ENCODE data around the gene AGAP9. TPM values are rescaled to one million over a fixed set of nuclear protein-coding genes. Genes with fewer than 3 reads are reported as not detected.
"Not testable (repeated sequence)": the region's sequence is repeated elsewhere in the genome, so short reads cannot be mapped to it uniquely, and the experiment has no call there.

Gene AGAP9
- total RNA-seq, 1 experiment from 2014 or later = 7.4 TPM

DNA sequence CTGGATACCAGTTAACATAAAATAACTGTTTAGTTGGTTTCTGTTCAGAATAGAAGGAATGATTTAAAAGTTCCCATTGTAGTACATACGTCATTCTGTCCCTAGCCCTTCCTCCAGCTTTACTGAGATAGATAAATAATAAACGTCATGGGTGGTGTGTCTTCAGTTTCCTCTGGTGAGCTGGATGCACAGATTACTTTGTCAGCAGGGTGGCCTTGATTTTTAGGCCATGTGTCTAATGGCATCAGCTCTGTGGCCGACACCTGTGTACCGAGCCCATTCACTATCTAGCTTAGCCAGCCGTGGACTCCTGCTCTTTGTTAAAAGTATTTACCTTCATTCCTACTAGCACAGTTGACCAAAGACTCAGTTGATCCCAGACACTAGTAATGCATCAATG, 34.7 kb upstream of the AGAP9 start:
- H3K4me1 ChIP-seq (ENCODE audit: control insufficient read depth in 1 of 2, insufficient read depth in 2 of 2, low read length in 2 of 2); POLR2A ChIA-PET; H4K20me1 ChIP-seq (ENCODE audit: insufficient read depth); DNase-seq (ENCODE audit: low read depth, low spot score); H3K4me3 ChIP-seq (replicated peaks in 1 of 2; ENCODE audit: low read depth in 1 of 2, low read length in 2 of 2); H2AFZ ChIP-seq (ENCODE audit: low read depth, low read length, poor library complexity, severe bottlenecking); H3K36me3 ChIP-seq (ENCODE audit: control insufficient read depth in 1 of 2, insufficient read depth in 2 of 2, low read length in 2 of 2); H3K9me3 ChIP-seq (ENCODE audit: control insufficient read depth in 1 of 2, insufficient read depth in 1 of 2, low read depth in 1 of 2, low read length in 2 of 2); RAD21 ChIA-PET (ENCODE audit: low non-redundant PET in 1 of 2, low total read pairs in 2 of 2, uncharacterized antibody in 2 of 2, unreplicated experiment in 2 of 2); CTCF ChIA-PET; H3K9ac ChIP-seq (ENCODE audit: low read length); H3K27me3 ChIP-seq (ENCODE audit: insufficient read depth, low read length); H3K27ac ChIP-seq (ENCODE audit: low read depth, low read length); H3K79me2 ChIP-seq (ENCODE audit: insufficient read depth, low read length); intact Hi-C loops (cut with micrococcal nuclease); H3K9me2 ChIP-seq (ENCODE audit: insufficient read depth); H3K4me2 ChIP-seq (ENCODE audit: low read length); BruUV-seq (replicated peaks); ATAC-seq: not testable (repeated sequence)

DNA sequence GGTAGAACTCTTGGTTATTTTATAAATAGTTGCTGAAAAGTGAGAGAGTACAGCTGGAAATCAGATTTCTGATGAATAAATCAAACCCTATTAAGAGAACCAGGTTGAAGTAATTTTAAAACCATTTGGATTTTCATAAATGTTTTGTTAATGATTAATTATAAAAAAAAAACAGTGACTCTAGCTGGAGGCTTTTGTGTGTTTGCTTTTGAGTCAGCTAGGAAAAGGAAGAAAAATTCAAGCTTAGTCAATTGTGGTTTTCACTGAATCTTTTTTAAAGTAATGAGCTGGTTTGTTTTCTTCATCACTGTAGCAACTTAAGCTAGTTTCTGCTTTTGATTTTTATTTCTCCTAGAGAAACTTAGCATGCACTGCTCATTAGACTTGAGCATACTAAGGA, 34.2 kb upstream of the AGAP9 start:
- BruUV-seq (replicated peaks); H3K4me1 ChIP-seq (ENCODE audit: control insufficient read depth in 1 of 2, insufficient read depth in 2 of 2, low read length in 2 of 2); H3K4me2 ChIP-seq (ENCODE audit: low read length); H3K27ac ChIP-seq (ENCODE audit: low read depth, low read length); H3K79me2 ChIP-seq (ENCODE audit: insufficient read depth, low read length); H3K36me3 ChIP-seq (ENCODE audit: control insufficient read depth in 1 of 2, insufficient read depth in 2 of 2, low read length in 2 of 2); H3K9me2 ChIP-seq (ENCODE audit: insufficient read depth); H2AFZ ChIP-seq (ENCODE audit: low read depth, low read length, poor library complexity, severe bottlenecking); H3K9ac ChIP-seq (ENCODE audit: low read length); H4K20me1 ChIP-seq (ENCODE audit: insufficient read depth); H3K9me3 ChIP-seq (ENCODE audit: control insufficient read depth in 1 of 2, insufficient read depth in 1 of 2, low read depth in 1 of 2, low read length in 2 of 2); H3K4me3 ChIP-seq (replicated peaks in 1 of 2; ENCODE audit: low read depth in 1 of 2, low read length in 2 of 2); RAD21 ChIA-PET (ENCODE audit: low non-redundant PET in 1 of 2, low total read pairs in 2 of 2, uncharacterized antibody in 2 of 2, unreplicated experiment in 2 of 2); POLR2A ChIA-PET; H3K27me3 ChIP-seq (ENCODE audit: insufficient read depth, low read length); ATAC-seq; CTCF ChIA-PET; intact Hi-C loops (cut with micrococcal nuclease); DNase-seq (ENCODE audit: low read depth, low spot score): not testable (repeated sequence)

DNA sequence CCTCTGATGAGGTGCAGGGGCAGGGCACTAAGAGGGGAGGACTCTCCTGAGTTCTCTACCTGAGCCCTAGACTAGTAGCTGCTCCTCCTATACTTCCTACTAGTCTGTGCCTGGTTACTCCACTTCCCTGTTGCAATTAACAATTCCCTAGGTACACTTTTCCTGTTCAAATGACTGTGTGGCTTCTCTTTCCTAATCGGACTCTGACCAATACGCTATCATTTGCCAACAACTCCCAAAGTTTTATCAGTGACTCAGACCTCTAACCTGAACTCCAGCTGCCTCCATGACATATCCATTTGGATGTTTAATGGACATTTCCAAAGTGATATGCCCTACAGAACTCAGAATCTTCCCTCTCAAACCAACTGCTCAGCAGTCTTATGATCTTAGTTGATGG, 31.9 kb upstream of the AGAP9 start:
- H3K27ac ChIP-seq (ENCODE audit: low read depth, low read length); DNase-seq (ENCODE audit: low read depth, low spot score); H3K9me2 ChIP-seq (ENCODE audit: insufficient read depth); H4K20me1 ChIP-seq (ENCODE audit: insufficient read depth); H3K79me2 ChIP-seq (ENCODE audit: insufficient read depth, low read length); CTCF ChIA-PET; H3K27me3 ChIP-seq (ENCODE audit: insufficient read depth, low read length); POLR2A ChIA-PET; intact Hi-C loops (cut with micrococcal nuclease); ATAC-seq; H3K36me3 ChIP-seq (ENCODE audit: control insufficient read depth in 1 of 2, insufficient read depth in 2 of 2, low read length in 2 of 2); H3K4me1 ChIP-seq (ENCODE audit: control insufficient read depth in 1 of 2, insufficient read depth in 2 of 2, low read length in 2 of 2); RAD21 ChIA-PET (ENCODE audit: low non-redundant PET in 1 of 2, low total read pairs in 2 of 2, uncharacterized antibody in 2 of 2, unreplicated experiment in 2 of 2); H3K9me3 ChIP-seq (ENCODE audit: control insufficient read depth in 1 of 2, insufficient read depth in 1 of 2, low read depth in 1 of 2, low read length in 2 of 2); H3K9ac ChIP-seq (ENCODE audit: low read length); H3K4me3 ChIP-seq (replicated peaks in 1 of 2; ENCODE audit: low read depth in 1 of 2, low read length in 2 of 2); H3K4me2 ChIP-seq (ENCODE audit: low read length); BruUV-seq (replicated peaks); H2AFZ ChIP-seq (ENCODE audit: low read depth, low read length, poor library complexity, severe bottlenecking): not testable (repeated sequence)

DNA sequence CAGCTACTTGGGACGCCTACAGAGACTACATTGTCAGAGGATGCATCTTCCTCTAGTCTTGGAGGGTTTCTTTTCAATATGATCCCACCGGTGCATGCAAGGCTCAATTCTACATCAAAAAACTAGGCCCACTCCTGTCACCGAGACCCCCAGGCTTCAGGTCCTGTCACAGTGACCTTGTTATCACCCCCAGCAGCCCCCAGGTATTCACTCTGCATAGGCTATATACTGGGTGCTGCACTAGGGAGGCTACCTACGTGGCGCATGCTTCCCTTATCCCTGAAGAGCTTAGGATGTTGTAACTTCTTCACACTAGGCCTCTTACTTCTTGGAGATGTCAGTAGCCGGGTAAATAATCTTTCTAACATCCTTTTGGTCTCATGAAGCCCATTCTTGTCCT, 31.1 kb upstream of the AGAP9 start:
- H3K4me3 ChIP-seq (replicated peaks in 1 of 2; ENCODE audit: low read depth in 1 of 2, low read length in 2 of 2); H3K4me1 ChIP-seq (ENCODE audit: control insufficient read depth in 1 of 2, insufficient read depth in 2 of 2, low read length in 2 of 2); H3K27me3 ChIP-seq (ENCODE audit: insufficient read depth, low read length); POLR2A ChIA-PET; H2AFZ ChIP-seq (ENCODE audit: low read depth, low read length, poor library complexity, severe bottlenecking); H3K9me3 ChIP-seq (ENCODE audit: control insufficient read depth in 1 of 2, insufficient read depth in 1 of 2, low read depth in 1 of 2, low read length in 2 of 2); DNase-seq (ENCODE audit: low read depth, low spot score); intact Hi-C loops (cut with micrococcal nuclease); H3K79me2 ChIP-seq (ENCODE audit: insufficient read depth, low read length); H3K27ac ChIP-seq (ENCODE audit: low read depth, low read length); ATAC-seq; CTCF ChIA-PET; H3K4me2 ChIP-seq (ENCODE audit: low read length); H3K36me3 ChIP-seq (ENCODE audit: control insufficient read depth in 1 of 2, insufficient read depth in 2 of 2, low read length in 2 of 2); H3K9ac ChIP-seq (ENCODE audit: low read length); BruUV-seq (replicated peaks); RAD21 ChIA-PET (ENCODE audit: low non-redundant PET in 1 of 2, low total read pairs in 2 of 2, uncharacterized antibody in 2 of 2, unreplicated experiment in 2 of 2); H4K20me1 ChIP-seq (ENCODE audit: insufficient read depth); H3K9me2 ChIP-seq (ENCODE audit: insufficient read depth): not testable (repeated sequence)

DNA sequence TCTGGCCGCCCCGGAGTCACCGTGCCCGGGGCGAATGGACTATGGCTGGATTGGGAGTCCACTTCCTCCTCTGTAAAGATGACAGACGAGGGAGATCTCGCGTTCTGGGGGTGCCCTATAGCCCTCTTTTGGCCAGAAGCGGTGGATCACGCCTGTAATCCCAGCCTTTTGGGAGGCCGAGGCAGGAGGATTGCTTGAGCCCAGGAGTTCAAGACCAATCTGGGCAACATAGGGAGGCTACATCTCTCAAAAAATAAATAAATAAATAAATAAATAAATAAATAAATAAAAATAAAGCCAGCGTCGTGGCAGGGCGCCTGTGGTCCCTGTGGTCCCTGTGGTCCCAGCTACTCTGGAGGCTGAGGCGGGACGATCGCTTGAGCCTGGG, 30.4 kb upstream of the AGAP9 start:
- intact Hi-C loops (cut with micrococcal nuclease); ATAC-seq; DNase-seq (ENCODE audit: low read depth, low spot score); H3K27me3 ChIP-seq (ENCODE audit: insufficient read depth, low read length); H3K9me3 ChIP-seq (ENCODE audit: control insufficient read depth in 1 of 2, insufficient read depth in 1 of 2, low read depth in 1 of 2, low read length in 2 of 2); CTCF ChIA-PET; H3K4me1 ChIP-seq (ENCODE audit: control insufficient read depth in 1 of 2, insufficient read depth in 2 of 2, low read length in 2 of 2); RAD21 ChIA-PET (ENCODE audit: low non-redundant PET in 1 of 2, low total read pairs in 2 of 2, uncharacterized antibody in 2 of 2, unreplicated experiment in 2 of 2); H4K20me1 ChIP-seq (ENCODE audit: insufficient read depth); H3K79me2 ChIP-seq (ENCODE audit: insufficient read depth, low read length); H2AFZ ChIP-seq (ENCODE audit: low read depth, low read length, poor library complexity, severe bottlenecking); H3K9me2 ChIP-seq (ENCODE audit: insufficient read depth); BruUV-seq (replicated peaks); H3K36me3 ChIP-seq (ENCODE audit: control insufficient read depth in 1 of 2, insufficient read depth in 2 of 2, low read length in 2 of 2); POLR2A ChIA-PET: not testable (repeated sequence)
- Histone ChIP-seq H3K9ac (ENCODE audit: low read length) (peak overlapping the region; percentile 74), H3K27ac (ENCODE audit: low read depth, low read length) (peak overlapping the region; percentile 74; the same call in 1 of the 2 replicates), H3K4me3 (replicated peaks in 1 of 2; ENCODE audit: low read depth in 1 of 2, low read length in 2 of 2) (peak overlapping the region; percentile 51 to 66), H3K4me2 (ENCODE audit: low read length) (peak overlapping the region; percentile 73)
